HCT116 (cell line): ENCODE data around the gene RASGRF1.

Source experiments
- CEBPB ChIP-seq: IDR thresholded peaks from 2 replicates; pipeline ENCODE4 v1.6.1; 2012; ENCODE audit warnings: low read depth
- CTCF ChIP-seq, 3 experiments: fragments of 200-600 bp in 1 of 3; sonication (generic) in 1 of 3; IDR thresholded peaks in 2 of 3; conservative IDR thresholded peaks in 1 of 3; 2 replicates each; pipeline ENCODE4 v1.5.1; 2012 to 2017; ENCODE audit warnings: low read depth in 2 of 3, low read length in 2 of 3, antibody characterized with exemption in 1 of 3, borderline replicate concordance in 1 of 3, control low read depth in 1 of 3, mild to moderate bottlenecking in 1 of 3, mixed read lengths in 1 of 3, mixed run types in 1 of 3, moderate library complexity in 1 of 3; ENCODE audit not compliant: insufficient read depth in 1 of 3
- EZH2phosphoT487 ChIP-seq: fragments of 200-600 bp; IDR thresholded peaks from 2 replicates; pipeline ENCODE4 v1.6.1; 2018; ENCODE audit warnings: antibody characterized with exemption, borderline replicate concordance
- JUND ChIP-seq: IDR thresholded peaks from 2 replicates; pipeline ENCODE4 v1.6.1; 2012
- POLR2A ChIP-seq: IDR thresholded peaks from 2 replicates; pipeline ENCODE4 v1.7.0; 2011; ENCODE audit warnings: borderline replicate concordance; ENCODE audit not compliant: insufficient read depth, insufficient read length; ENCODE audit errors: extremely low read depth

- no peak for TF ChIP-seq POLR2A
- TF ChIP-seq CTCF (IDR thresholded peaks at IDR 0.05 in 2 of 3, conservative IDR thresholded peaks at IDR 0.05 in 1 of 3; ENCODE audit: borderline replicate concordance in 1 of 3, insufficient read depth in 1 of 3, low read depth in 2 of 3, low read length in 2 of 3) = no peak
- TF ChIP-seq JUND = no peak
- TF ChIP-seq CEBPB = no peak
- TF ChIP-seq EZH2phosphoT487 = no peak
These were observed 145.7 kb downstream of the RASGRF1 start, which contains the start of gene CTSH for GRCh38 chr15:78944669-78945407.
